Mammary epithelial cell (primary cell): Measurements from ENCODE around the gene RRAD.
"Not testable (repeated sequence)": the region's sequence is repeated elsewhere in the genome, so short reads cannot be mapped to it uniquely, and the experiment has no call there.

Experiments
- CTCF ChIP-seq, 2 donors: IDR thresholded peaks in 1 of 2; conservative IDR thresholded peaks in 1 of 2; 2 replicates each; pipeline ENCODE4 v1.5.1; 2011 to 2012; ENCODE audit warnings: inconsistent platforms in 2 of 2, low read length in 2 of 2, mild to moderate bottlenecking in 2 of 2, control low read depth in 1 of 2, low read depth in 1 of 2; ENCODE audit not compliant: insufficient read depth in 1 of 2; ENCODE audit errors: extremely low read depth in 1 of 2
- EZH2 ChIP-seq: IDR thresholded peaks from 2 replicates; pipeline ENCODE4 v1.6.1; 2012; ENCODE audit warnings: low read length, inconsistent platforms, borderline replicate concordance

- TF ChIP-seq CTCF (conservative IDR thresholded peaks at IDR 0.05 in 1 of 2, IDR thresholded peaks at IDR 0.05 in 1 of 2; ENCODE audit: extremely low read depth in 1 of 2, insufficient read depth in 1 of 2, low read depth in 1 of 2, low read length in 2 of 2); EZH2: not testable (repeated sequence)
These were observed 28.7 kb downstream of the RRAD start for GRCh38 chr16:66896682-66897081.
